HT-29 (cell line): Measurements from ENCODE around the gene SLC2A13. TPM values are rescaled to one million over a fixed set of nuclear protein-coding genes. Genes with fewer than 3 reads are reported as not detected.
"Not testable (repeated sequence)": the region's sequence is repeated elsewhere in the genome, so short reads cannot be mapped to it uniquely, and the experiment has no call there.

Source experiments
- DNase-seq: peaks from one replicate; pipeline ENCODE4 v3.0.0-alpha.2; 2015; ENCODE audit warnings: low spot score
- total RNA-seq: library from RNA; depleted of rRNA; stranded (reverse); fragments of >200 nt; shearing (Covaris generic); gene quantifications from 2 replicates; pipeline ENCODE4 v1.2.3, GENCODE V29; 2014

The SLC2A13 gene
- total RNA-seq, 1 experiment from 2014 or later = 3.2 TPM

DNA sequence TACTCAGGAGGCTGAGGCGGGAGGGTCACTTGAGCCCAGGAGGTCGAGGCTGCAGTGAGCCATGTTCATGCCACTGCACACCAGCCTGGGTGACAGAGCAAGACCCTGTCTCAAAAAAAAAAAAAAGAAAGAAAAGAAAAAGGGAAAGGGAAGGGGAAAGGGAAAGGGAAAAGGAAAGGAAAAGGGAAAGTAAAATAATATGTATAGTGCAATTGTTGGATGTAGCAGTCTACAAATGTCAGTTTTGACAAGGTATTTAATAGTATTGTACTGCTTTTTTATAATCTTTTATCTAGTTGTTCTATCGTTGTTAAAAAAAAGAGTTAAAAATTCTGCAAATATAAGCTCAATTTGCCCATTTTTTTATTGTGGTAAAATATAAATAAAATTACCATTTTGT lies 67.3 kb downstream of the SLC2A13 start:
- no peak for DNase-seq

DNA sequence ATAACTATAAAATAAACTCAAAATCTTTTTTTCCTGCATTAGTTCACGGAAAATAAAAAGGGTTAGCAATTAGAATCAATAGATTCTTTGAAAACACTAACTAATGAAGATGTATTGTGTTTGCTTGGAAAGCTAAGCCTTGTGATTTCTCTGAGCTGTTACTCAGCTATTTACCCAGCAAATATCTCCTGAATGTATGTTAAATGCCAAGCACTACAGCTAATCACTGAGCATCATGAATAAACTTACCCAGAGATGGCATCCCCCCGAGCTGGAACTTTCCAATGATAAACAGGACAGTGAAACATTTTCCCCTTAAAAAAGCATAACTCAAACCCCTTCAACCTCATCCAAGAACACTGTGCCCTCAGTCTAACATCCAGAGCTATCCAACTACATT lies 71.2 kb downstream of the SLC2A13 start:
- DNase-seq = no peak

DNA sequence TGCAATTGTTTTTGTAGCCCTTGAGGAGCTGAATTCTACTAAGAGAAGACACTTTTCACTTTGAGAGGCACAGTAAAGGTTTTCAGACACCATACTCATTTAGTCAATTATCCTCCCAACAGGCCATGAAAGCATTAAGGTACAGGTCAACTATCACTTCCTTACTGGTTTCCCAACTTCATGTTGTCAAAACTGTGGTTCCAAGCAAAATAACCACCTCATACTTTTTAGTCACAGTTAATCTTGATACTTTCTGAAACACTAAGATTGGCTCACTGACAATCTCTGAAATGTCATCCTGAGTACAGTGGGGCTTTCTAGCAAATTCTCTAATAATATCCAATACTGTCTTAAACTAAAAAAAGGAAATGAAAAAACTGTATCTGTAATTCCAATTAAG lies 71.7 kb downstream of the SLC2A13 start:
- DNase-seq = no peak

DNA sequence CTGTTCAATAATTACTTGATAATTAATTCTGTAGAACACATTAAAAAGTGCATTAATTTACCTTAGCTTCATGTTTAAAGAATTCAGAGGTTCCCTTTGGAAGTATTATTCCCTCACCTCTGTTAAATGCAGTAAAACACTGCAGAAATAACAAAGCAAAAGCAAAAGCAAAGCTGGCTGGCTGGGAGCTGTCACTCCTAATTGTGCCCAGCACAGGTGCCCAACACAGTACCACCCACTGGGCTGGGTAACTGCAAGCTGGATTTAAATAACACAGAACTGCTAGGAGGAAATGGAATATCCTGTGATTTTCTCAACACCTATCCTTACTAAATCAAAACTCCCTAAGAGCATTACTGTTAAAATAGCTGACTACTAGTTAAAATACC lies 72.6 kb downstream of the SLC2A13 start:
- DNase-seq = no peak

DNA sequence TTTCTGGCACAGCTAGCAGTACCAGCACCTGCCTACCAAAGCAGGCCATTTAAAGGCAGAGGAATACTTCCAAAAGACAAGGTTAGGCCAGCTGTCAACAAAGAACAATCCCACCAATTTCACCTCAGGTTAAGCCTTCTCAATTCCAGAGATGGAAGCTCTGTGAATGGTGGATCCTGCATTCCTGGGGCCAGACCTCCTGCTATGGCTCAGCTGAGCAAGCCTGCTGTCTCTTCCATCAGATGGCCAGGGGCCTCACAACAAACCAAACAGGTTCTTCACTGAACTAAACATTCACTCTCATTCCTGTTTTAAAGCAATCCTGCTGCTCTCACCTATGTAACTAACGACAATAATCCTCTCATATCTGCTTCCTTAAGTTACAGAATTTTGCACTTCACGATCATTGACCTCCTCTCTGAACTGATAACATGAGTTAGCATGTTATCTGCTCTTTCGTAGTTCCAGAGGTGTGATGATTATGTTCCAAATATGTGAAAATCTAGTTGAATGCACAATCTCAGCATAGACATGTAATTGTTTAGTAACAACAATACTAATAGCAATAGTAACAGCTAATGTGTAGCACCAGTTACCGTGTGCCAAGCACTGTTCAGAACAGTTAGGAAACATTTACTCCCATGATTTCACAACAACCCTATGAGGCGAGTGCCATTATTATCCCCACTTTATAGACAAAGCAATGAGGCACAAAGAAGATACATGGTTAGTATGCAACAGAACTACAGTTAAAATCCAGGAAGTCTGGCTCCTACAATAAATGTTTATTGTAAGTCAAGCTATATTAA lies 73.2 kb downstream of the SLC2A13 start:
- no peak for DNase-seq

DNA sequence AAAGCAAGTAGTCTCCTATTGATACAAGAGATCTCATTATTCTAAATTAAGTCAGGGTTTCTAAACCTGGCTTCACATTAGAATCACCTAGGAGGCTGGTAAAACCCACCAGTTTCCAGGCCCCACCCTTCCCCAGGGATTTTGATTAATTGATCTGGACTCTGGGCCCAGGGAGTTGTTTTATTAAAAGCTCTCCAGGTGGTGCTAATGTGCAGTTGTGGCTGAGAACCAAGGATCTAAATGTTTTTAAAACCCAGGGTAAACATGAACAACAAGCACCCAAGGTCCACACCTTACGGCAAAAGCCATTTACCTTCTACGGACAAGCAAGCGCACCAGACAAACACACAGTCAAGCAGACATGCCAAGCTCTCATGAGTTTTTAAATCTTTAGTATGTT lies 73.9 kb downstream of the SLC2A13 start:
- DNase-seq = no peak

DNA sequence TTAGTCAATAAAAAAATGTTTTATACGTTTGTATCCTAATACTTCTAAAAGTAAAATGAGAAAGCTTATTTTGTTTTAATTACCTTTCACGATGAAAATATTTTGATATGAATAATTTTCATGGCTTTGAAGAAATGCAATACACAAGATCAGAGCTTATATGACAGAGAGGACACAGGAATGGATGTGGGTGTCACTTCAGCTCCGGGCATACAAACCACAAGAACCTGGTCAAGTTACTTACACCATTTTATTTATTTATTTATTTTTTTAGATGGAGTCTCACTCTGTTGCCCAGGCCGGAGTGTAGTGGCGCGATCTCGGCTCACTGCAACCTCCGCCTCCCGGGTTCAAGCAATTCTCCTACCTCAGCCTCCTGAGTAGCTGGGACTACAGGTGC lies 74.9 kb downstream of the SLC2A13 start:
- not testable (repeated sequence) for DNase-seq

DNA sequence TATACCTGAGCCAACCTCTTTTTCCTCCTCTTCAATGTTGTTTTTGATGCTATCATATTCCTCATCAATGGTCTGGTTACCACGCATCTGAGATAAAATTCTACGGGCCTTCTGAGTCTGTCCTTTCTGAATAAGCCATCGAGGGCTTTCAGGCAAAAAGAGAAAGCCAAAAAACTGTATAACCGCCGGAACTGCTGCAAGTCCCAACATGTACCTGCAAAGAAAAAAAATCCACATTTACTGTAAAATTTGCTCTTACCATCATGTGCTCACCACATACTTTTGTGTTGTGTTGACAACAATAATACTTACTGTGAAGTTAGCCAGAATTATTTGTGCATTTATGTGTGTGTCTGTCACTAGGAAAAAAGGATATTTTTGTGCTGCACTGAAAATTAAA lies 77.6 kb downstream of the SLC2A13 start:
- DNase-seq = no peak

DNA sequence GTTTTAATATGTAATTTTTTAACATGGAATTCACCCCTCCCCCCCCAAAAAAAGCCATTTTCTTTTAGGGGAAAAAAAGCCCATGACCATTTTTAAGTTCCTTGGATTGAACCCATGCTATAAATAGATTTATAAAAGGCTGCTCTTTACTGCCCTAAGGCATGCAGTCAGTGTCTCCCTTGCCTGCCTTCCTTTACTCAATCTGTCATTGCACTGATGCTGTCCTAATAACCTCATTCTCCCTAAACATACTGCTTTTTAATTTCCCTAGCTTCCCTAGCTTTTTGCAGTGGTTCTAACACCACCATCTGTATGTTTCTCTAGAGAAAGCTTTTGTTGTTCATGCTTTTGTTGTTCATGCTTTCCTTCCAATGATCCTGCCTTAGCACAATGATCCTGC lies 83.0 kb downstream of the SLC2A13 start:
- no peak for DNase-seq

DNA sequence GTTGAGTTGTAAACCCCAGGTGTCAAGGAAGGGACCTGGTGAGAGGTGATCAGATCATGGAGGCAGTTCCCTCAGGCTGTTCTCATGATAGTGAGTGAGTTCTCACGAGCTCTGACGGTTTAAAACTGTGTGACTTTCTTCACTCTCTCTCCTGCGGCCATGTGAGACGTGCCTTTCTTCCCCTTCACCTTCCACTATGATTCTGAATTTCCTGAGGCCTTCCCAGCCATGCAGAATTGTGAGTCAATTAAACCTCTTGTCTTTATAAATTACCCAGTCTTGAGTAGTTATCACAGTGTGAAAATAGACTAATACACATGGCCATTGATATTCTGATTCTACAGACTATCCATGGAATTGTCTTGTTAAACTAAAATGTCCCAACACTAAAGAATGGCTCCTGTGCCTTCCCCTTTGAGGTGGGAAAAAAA lies 85.6 kb downstream of the SLC2A13 start:
- no peak for DNase-seq

DNA sequence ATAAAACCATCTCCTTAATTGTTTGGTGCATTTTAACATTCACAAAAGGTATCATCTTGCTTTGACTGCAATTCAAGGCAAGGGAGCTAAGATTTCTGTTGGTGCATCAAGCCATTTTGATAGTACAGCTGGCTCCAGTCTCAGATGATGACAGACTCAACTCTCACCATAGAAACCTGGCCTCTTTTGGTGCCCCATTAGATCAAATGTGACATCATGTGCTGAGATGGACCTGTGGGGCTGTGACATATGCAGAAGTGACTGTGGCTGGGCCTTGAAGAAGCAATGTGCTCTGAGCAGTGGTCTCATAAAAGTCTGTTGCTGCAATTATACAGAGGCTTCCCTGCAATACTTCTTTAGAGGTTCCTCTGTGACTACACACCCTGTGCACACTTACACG lies 88.4 kb downstream of the SLC2A13 start:
- no peak for DNase-seq

DNA sequence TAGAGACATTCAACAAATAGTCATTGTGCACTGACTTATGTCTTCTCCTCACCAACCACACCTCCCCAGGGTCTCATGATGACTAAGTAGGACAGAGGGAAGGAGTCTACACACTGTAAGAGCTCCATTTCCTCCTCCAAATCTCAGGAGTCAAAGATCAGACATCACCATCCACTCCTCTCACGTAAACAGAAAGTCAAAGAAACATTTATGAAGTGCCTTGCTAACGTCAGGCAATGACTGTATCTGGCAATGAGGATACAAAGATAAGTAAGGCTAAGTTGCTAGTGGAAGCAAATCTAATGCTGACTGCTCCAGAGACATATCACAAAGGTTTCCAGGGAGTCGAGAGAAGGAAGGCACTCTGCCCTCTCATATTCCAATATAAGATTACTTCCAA lies 88.9 kb downstream of the SLC2A13 start:
- DNase-seq = no peak

DNA sequence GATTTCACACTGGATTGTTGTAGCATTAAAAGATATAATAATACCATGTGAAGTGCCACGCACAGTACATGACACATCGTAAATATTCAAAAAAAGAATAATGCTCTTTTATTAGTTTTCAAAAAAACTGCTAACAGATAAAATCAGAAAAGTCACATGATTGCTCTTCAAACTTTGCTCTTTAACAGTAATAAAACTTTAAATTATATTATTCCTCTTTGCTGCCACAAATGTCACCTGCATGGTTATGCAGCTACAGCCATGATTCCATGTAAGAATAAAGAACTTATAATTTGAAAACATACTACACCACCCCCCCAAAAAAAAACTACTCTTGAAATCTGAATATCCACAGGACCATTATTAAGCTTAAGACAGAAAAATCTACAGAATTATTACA lies 90.0 kb downstream of the SLC2A13 start:
- DNase-seq = no peak

DNA sequence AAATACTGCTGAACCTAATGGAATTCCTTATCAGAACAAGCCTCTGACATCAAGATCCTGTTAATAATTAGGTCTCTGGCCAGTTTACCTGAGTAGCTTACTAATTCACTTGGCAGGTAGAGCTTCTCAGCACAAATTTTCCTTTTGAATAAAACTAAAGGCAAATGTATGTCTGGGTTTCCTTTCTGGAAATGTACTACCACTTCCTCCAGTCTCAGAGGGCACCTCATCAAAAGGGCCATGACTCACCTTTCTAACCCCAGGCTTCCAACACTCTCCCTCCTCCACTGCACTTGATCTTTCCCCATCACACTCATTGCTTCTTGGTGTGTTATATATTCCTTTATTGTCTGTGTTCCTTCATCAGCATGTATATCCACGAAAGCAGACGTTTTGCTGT lies 90.5 kb downstream of the SLC2A13 start:
- no peak for DNase-seq

DNA sequence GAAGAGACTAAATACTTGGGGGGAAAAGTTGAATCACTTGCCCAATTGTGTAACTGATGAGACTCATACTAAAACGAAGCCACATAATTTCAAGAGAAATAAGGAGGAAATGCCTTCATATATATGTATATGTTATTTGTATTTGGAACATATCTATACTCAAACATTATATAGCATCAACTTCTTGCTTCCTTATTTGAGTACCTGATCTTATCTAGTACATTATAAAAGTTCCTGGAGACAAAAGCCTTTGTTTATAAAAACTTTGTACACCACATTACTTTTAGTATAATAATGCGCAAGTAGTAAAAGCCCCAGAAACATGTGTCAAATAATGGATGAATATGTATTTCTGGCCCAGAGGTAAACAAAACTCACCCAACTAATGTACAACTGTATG lies 92.0 kb downstream of the SLC2A13 start:
- no peak for DNase-seq

DNA sequence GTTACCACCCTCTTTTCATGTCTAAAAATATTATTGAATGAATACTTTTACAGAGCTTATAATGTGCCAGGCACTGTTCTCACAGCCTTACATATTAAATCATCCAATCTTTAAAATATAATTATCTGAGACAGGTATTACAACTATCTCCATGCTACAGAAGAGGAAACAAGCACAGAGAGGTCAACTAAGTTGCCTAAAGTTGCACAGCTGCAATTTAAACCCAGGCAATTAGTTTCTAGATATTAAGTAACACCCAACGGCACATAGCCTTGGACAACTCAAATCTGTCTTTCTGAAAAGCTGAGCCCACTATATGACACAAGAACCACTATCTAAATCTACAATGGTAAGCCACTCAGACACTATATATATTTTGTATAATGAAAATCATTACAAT lies 92.6 kb downstream of the SLC2A13 start:
- no peak for DNase-seq

DNA sequence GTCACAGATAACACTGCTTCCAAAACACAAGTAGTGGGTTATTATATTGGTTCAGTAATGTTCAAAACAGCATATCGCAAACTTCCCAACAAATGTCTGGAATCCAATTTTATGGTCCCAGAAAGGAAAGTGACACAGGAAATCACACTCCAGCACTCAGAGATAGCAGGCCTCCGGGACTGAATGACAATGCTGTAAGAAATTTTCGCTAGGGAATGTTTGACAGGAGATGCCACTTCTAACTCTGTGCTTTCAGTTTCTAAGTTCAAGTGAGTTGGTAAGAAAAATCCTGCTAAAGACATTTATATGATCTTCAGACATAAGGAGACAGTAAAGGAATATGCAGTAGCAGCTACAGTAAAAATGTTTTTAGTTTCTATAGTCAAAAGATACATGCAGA lies 93.2 kb downstream of the SLC2A13 start:
- no peak for DNase-seq

DNA sequence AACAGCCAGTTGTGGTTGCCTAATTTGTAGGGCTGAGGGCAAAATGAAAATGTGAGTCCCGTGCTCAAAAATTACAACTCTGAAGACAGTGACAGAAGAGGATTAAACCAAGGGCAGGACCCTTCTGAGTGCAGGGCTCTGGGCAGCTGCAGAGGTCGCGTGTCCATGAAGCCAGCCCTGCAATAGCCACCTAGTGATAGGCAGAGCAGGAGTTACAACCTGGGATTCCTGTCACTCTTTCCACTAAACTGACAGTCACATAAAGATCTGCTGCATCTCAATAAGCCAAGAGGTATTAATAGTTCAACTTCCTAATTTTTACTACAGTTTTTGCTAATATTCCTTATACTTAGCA lies 94.1 kb downstream of the SLC2A13 start:
- no peak for DNase-seq

DNA sequence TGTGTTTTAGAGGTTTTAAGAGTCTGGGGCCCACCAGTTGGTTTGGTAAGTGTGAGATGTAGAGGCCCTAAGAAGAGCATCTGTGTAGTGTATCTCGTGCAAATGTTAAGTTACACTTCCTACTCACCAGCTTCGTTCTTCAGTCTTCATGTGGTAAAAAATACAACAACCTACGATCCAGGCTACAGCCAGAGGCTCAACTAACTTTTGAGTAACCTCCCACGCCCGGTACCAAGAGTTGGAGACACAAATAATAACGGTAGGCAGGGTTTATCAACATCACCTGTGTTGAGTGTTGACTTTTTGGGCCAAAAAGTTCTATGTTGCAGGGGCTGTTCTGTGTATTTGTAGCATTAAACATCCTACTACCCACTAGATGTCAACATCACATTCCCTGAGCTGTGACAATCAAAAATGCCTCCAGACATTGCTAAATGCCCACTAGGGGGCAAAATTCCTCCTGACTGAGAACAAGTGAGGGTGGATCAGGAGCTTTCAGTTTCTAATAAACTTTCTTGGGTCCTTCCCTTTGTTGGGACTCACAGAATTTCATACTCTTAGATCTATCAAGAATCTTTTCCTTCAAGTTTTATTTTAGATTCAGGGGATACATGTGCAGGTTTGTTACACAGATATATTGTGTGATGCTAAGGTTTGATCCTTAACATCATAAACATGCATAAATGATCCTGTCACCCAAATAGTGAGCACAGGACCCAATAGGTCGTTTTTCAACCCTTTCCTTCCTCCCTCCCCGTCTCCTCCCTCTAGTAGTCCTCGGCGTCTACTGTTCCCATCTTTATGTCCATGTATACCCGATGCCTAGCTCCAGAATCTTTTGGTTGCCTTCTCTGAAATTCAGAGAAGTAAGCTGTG lies 94.7 kb downstream of the SLC2A13 start:
- peak; percentile 80 for DNase-seq

DNA sequence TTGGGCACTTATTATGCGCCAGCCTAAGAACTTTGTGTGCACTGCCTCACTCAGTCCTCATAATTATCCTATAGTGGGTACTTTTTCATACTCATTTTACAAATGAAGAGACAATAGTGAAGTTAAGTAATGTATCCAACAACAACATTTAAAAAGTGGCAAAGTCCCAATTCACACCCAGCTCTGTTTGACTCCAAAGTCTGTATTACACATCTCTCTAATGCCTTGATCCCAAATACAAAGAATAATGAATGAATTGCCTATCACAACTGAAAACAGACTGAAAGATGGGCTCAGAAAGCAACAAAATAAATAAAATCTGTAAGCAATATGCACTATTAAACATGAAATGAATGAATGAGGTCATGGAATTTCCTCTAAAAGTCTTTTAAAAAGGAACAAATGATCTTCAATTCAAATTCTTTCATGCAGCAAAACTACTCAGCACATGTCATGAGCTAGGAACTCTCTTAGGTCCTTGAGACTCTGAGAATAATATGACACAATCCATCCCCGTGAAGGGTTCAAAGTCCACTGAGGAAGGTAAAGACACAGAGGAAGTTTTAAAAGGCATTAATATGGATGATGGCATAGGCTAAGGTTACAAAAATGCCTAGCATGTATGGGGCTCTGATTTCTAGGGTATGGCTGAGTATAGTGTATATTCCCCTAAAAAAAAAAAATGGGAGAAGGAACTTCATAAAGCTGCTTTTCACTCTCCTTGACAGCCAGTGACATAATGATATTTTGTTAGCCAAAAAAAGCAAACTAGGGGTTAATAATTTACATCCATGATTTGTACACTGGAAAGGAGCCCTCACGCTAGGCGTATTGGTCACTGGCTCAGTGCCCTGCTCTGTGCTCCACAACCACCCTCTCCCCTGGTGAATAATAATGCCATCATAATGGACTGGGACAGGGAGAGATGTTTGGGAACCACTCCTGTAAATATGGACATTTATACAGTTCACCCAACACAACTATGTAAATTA lies 103.4 kb downstream of the SLC2A13 start:
- DNase-seq = peak; percentile 70

DNA sequence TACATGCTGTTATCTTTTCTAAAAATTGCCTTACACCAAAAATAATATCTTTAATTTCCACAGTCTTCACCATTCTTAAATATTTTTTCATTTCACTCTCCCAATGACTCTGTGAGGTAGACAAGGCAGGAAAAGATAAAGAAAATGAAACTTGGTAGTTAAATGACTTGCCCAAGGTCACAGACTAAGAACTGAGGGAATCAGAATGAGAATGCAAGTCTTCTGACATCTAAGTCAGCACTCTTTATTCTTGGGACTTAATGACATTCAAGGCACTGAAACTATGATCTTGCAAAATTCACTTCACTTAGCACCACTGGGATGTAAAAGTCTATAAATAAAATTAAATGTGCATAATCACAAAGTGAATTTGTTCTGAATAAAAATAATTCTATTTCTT lies 104.5 kb downstream of the SLC2A13 start:
- no peak for DNase-seq

DNA sequence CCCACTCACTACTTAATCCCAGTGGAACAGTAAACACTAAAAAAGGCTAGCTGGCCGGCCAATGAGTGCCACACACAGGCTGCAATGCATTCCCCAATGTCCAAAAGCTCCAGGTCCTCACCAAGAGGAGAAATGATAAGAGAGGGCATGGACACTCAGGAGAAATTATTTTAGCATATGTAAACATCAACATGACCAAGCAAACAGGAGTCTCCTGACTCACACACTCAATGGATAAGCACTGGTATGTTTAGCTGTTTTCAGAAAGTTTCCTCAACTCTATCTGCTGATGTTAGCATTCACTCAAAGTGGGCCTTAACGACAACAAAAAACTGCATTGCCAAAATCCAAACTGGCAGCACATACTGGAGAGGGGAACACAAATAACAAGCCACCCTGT lies 105.0 kb downstream of the SLC2A13 start:
- no peak for DNase-seq
